GM23248 (cell line): ENCODE results near the gene CPED1.

Source experiments
- EZH2 ChIP-seq: fragments of 200-600 bp; sonication (generic); IDR thresholded peaks from 2 replicates; pipeline ENCODE4 v1.6.1; 2018; ENCODE audit warnings: antibody characterized with exemption, mild to moderate bottlenecking; ENCODE audit not compliant: insufficient read depth, poor library complexity, severe bottlenecking
- EZH2phosphoT487 ChIP-seq: fragments of 200-600 bp; sonication (generic); IDR thresholded peaks from 2 replicates; pipeline ENCODE4 v1.6.1; 2018; ENCODE audit warnings: antibody characterized with exemption, moderate library complexity, mild to moderate bottlenecking, low read depth; ENCODE audit not compliant: insufficient read depth

- TF ChIP-seq EZH2phosphoT487 (no peak), EZH2 (no peak)
Observed at GRCh38 chr7:121109145-121109544, 120.6 kb downstream of the CPED1 start.
